GM12892 (cell line): ENCODE data around the gene KRT78.

Experiments
- POLR2A ChIP-seq: IDR thresholded peaks from 2 replicates; pipeline ENCODE4 v1.6.1; 2011; ENCODE audit warnings: low read depth, low read length, control low read depth
- TAF1 ChIP-seq: IDR thresholded peaks from 2 replicates; pipeline ENCODE4 v1.6.1; 2011; ENCODE audit warnings: low read depth, mild to moderate bottlenecking, control low read depth, low read length, borderline replicate concordance

- TF ChIP-seq TAF1, result no peak
- no peak for TF ChIP-seq POLR2A
Measured at GRCh38 chr12:52849511-52849910, 717 bp upstream of the KRT78 start.
